GM18909 (cell line): ENCODE results near the gene PAX3.
"Not testable (repeated sequence)": the region's sequence is repeated elsewhere in the genome, so short reads cannot be mapped to it uniquely, and the experiment has no call there.

Experiments used
- ATAC-seq: cut with Tn5 transposase; IDR thresholded peaks from one replicate; pipeline ENCODE4 v1.9.1; 2021; ENCODE audit warnings: mild to moderate bottlenecking; ENCODE audit not compliant: unreplicated experiment, poor library complexity

The PAX3 gene

GRCh38 chr2:222160944-222161343 lies 137.9 kb downstream of the PAX3 start:
- ATAC-seq: no peak

DNA sequence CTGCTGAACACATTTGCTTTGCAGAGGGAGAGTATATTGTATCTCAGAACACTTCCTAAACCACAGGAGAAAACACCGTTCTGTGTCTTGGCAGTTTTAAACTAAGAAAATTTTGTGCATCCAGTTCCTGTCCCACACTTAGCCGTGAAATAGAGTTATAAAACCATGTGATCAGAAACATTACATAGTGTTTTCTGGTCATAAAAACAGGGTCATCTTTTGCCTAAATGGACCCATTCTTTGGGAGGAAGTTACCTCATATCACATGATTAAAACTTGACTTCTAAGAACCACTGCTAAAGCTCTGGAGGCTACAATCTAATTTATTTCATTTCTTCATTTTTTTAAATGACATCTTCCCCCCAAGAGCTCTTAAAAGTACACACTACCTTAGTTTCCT lies 138.7 kb downstream of the PAX3 start:
- ATAC-seq: no peak

GRCh38 chr2:222159221-222159620 lies 139.6 kb downstream of the PAX3 start:
- no peak for ATAC-seq

DNA sequence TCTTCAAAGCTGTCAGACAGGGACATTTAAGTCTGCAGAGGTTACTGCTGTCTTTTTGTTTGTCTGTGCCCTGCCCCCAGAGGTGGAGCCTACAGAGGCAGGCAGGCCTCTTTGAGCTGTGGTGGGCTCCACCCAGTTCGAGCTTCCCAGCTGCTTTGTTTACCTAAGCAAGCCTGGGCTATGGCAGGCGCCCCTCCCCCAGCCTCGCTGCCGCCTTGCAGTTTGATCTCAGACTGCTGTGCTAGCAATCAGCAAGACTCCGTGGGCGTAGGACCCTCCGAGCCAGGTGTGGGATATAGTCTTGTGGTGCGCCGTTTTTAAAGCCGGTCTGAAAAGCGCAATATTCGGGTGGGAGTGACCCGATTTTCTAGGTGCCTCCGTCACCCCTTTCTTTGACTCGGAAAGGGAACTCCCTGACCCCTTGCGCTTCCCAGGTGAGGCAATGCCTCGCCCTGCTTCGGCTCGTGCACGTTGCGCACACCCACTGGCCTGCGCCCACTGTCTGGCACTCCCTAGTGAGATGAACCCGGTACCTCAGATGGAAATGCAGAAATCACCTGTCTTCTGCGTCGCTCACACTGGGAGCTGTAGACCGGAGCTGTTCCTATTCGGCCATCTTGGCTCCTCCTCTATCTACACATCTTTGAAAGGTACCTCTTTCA lies 143.7 kb downstream of the PAX3 start:
- ATAC-seq: not testable (repeated sequence)
